Keratinocyte (primary cell): Measurements from ENCODE around the gene JOSD2.

Experiments
- EZH2 ChIP-seq: IDR thresholded peaks from one replicate; pipeline ENCODE4 v1.6.1; 2012; ENCODE audit warnings: inconsistent platforms, mild to moderate bottlenecking, low read length, moderate library complexity
- TF ChIP-seq, protein P1 (sequence below), 3 experiments: IDR thresholded peaks in 1 of 3; conservative IDR thresholded peaks in 1 of 3; optimal IDR thresholded peaks in 1 of 3; 2 replicates in 2 of 3; 3 replicates in 1 of 3; pipeline versions ENCODE3 to v1.5.1; 2011; ENCODE audit warnings: low read length in 3 of 3, mild to moderate bottlenecking in 3 of 3, moderate library complexity in 2 of 3, control low read depth in 1 of 3, inconsistent platforms in 1 of 3; ENCODE audit not compliant: insufficient read depth in 2 of 3; ENCODE audit errors: extremely low read depth in 1 of 3

DNA sequence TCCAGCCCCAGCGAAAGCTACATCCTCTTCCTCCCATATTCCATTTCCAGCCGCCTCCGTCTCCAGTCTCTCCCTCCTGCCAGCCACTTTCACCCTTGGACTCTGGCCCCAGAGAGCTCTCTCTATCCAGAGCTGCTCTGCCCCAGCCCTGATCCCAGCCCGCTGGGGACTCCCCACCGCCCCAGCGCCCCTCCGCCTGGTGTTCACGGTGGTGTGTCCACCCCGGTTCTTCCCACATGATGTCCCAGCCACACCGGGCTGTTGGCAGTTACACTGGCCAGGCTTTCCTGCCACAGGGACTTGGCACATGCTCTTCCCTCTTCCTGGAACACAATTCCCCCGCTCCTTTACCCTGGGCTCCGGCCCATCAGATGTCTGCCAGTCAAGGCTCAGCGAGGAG, 46.0 kb downstream of the JOSD2 start:
- TF ChIP-seq, protein P1, sequence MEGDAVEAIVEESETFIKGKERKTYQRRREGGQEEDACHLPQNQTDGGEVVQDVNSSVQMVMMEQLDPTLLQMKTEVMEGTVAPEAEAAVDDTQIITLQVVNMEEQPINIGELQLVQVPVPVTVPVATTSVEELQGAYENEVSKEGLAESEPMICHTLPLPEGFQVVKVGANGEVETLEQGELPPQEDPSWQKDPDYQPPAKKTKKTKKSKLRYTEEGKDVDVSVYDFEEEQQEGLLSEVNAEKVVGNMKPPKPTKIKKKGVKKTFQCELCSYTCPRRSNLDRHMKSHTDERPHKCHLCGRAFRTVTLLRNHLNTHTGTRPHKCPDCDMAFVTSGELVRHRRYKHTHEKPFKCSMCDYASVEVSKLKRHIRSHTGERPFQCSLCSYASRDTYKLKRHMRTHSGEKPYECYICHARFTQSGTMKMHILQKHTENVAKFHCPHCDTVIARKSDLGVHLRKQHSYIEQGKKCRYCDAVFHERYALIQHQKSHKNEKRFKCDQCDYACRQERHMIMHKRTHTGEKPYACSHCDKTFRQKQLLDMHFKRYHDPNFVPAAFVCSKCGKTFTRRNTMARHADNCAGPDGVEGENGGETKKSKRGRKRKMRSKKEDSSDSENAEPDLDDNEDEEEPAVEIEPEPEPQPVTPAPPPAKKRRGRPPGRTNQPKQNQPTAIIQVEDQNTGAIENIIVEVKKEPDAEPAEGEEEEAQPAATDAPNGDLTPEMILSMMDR (optimal IDR thresholded peaks at IDR 0.05 in 1 of 3, IDR thresholded peaks at IDR 0.05 in 1 of 3, conservative IDR thresholded peaks at IDR 0.05 in 1 of 3; ENCODE audit: extremely low read depth in 1 of 3, insufficient read depth in 2 of 3, low read length in 3 of 3): no peak
- TF ChIP-seq EZH2: no peak
